Measurements from ENCODE around the gene NRG2. TPM values are rescaled to one million over a fixed set of nuclear protein-coding genes. Genes with fewer than 3 reads are reported as not detected.

Gene NRG2
- polyA plus RNA-seq, 2 of the 4 experiments (the other 2 are of a cell fraction) = 1.0 to 1.1 TPM

- TF ChIP-seq CTCF (IDR thresholded peaks at IDR 0.05) = no peak
- H3K4me1 ChIP-seq = peaks cover 6% of the 10 kb centered on the region
- ChIA-PET CTCF (interaction anchor here (0.7 to 12.5 kb wide), 7 partner anchors 10 to 212 kb away, joined by 3 to 193 read pairs (median 5); no protein-coding TSS in a partner anchor), POLR2A (no interaction called here)
- no peak overlapping the region for H3K4me3 ChIP-seq
- no peak overlapping the region for H3K4me2 ChIP-seq
- no peak for DNase-seq (ENCODE audit: low read depth in 1 of 2, low spot score in 1 of 2)
- H3K9me3 ChIP-seq = no peaks in the 10 kb centered on the region
- 86% methylated on average over 18 of the region's 18 CpGs for WGBS (ENCODE audit: missing lambda C conversion rate)
- no peak for ATAC-seq
- no peak for FAIRE-seq
- no peak overlapping the region for H3K27ac ChIP-seq
These were observed 197.0 kb downstream of the NRG2 start for GRCh38 chr5:139845846-139846681.

- FAIRE-seq (no peak), ATAC-seq (peak; percentile 67 to 89), DNase-seq (ENCODE audit: low read depth in 1 of 2, low spot score in 1 of 2) (peak; percentile 85)
- H3K4me2 ChIP-seq = no peak overlapping the region
- no peaks in the 10 kb centered on the region for H3K9me3 ChIP-seq
- H3K4me3 ChIP-seq = no peak overlapping the region
- H3K27ac ChIP-seq = no peak overlapping the region
- ChIA-PET POLR2A (no interaction called here), CTCF (interaction anchor here (0.6 to 12.5 kb wide), 18 partner anchors 7 to 211 kb away, joined by 3 to 193 read pairs (median 4); no protein-coding TSS in a partner anchor)
- 40% methylated on average over 18 of the region's 18 CpGs for WGBS (ENCODE audit: missing lambda C conversion rate)
- peak; percentile 70 to 81 for TF ChIP-seq RAD21 (conservative IDR thresholded peaks at IDR 0.05 in 1 of 2, IDR thresholded peaks at IDR 0.05 in 1 of 2)
- peak; percentile 85 for TF ChIP-seq SMC3 (IDR thresholded peaks at IDR 0.05)
- no peak for TF ChIP-seq BHLHE40 (IDR thresholded peaks at IDR 0.05; ENCODE audit: low read depth, low read length)
- peak; percentile 85 for TF ChIP-seq CTCF (IDR thresholded peaks at IDR 0.05)
- TF ChIP-seq NPAS2 (CRISPR knock-in tag; IDR thresholded peaks at IDR 0.05; ENCODE audit: borderline replicate concordance) = no peak
- peaks cover 6% of the 10 kb centered on the region for H3K4me1 ChIP-seq
These were observed 198.5 kb downstream of the NRG2 start for GRCh38 chr5:139844472-139845145.

- Histone ChIP-seq H3K4me2 (no peak overlapping the region), H3K27ac (no peak overlapping the region), H3K9me3 (no peaks in the 10 kb centered on the region), H3K4me1 (peaks cover 6% of the 10 kb centered on the region), H3K4me3 (no peak overlapping the region)
- WGBS (ENCODE audit: missing lambda C conversion rate) = 35% methylated on average over 5 of the region's 5 CpGs
- POLR2A ChIA-PET = no interaction called here
- no peak for TF ChIP-seq FOSL2 (IDR thresholded peaks at IDR 0.05)
- TF ChIP-seq FOSL2 (CRISPR knock-in tag; IDR thresholded peaks at IDR 0.05) = no peak
- TF ChIP-seq BCL3 (IDR thresholded peaks at IDR 0.05) = no peak
- no peak for TF ChIP-seq MAZ (IDR thresholded peaks at IDR 0.05; ENCODE audit: borderline replicate concordance, low read depth, low read length)
- TF ChIP-seq CEBPB (IDR thresholded peaks at IDR 0.05) = no peak
- no peak for TF ChIP-seq EHMT2 (IDR thresholded peaks at IDR 0.05; ENCODE audit: low read depth)
- TF ChIP-seq KDM5A (IDR thresholded peaks at IDR 0.05) = no peak
- TF ChIP-seq CBX8 (IDR thresholded peaks at IDR 0.05) = no peak
- no peak for TF ChIP-seq ZFP36 (IDR thresholded peaks at IDR 0.05; ENCODE audit: borderline replicate concordance, partially characterized antibody)
- no peak for TF ChIP-seq JUN (IDR thresholded peaks at IDR 0.05)
- TF ChIP-seq PBX3 (IDR thresholded peaks at IDR 0.05) = no peak
- no peak for TF ChIP-seq RAD21 (conservative IDR thresholded peaks at IDR 0.05 in 1 of 2, IDR thresholded peaks at IDR 0.05 in 1 of 2)
- TF ChIP-seq POLR2A (IDR thresholded peaks at IDR 0.05; ENCODE audit: low read length) = no peak
- no peak for TF ChIP-seq HMGXB4 (CRISPR knock-in tag; IDR thresholded peaks at IDR 0.05; ENCODE audit: borderline replicate concordance)
- TF ChIP-seq CBX2 (IDR thresholded peaks at IDR 0.05; ENCODE audit: borderline replicate concordance, low read depth) = no peak
- no peak for TF ChIP-seq JUNB (IDR thresholded peaks at IDR 0.05)
- no peak for TF ChIP-seq ELK1 (IDR thresholded peaks at IDR 0.05; ENCODE audit: low read depth, low read length)
- no peak for ATAC-seq
- no peak for FAIRE-seq
- DNase-seq (ENCODE audit: low read depth in 1 of 2, low spot score in 1 of 2) = no peak
- CTCF ChIA-PET = interaction anchor here (0.7 to 12.5 kb wide), 19 partner anchors 8 to 208 kb away, joined by 3 to 193 read pairs (median 6); no protein-coding TSS in a partner anchor
These were observed 199.1 kb downstream of the NRG2 start for GRCh38 chr5:139843991-139844390.

All from A549 (cell line).